Measurements from ENCODE around the gene MAP3K19. TPM values are rescaled to one million over a fixed set of nuclear protein-coding genes. Genes with fewer than 3 reads are reported as not detected.
"Not testable (repeated sequence)": the region's sequence is repeated elsewhere in the genome, so short reads cannot be mapped to it uniquely, and the experiment has no call there.

Gene MAP3K19
- total and polyA plus RNA-seq, 5 donors from 2014 or later: not detected

DNA sequence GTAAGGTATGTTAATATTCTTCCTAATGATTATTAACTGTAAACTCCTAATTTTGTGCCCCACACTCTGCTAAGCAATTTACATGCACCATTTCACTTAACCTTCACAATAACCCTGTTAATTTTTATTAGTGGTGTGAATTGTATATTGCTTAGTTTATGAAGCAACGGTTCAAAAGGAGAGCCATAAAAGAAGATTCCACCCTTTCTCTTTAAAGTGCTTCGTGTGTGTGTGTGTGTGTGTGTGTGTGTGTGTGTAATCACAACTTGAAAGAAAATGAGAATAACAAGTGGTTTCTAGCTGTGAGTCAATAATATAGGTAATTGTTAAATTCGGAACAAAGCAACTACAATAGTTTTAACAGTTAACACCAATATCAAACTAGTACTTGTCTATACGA, 68.0 kb downstream of the MAP3K19 start:
- no peak overlapping the region for H3K27ac ChIP-seq (ENCODE audit: insufficient read depth, low read length, poor library complexity, severe bottlenecking)
- Mint-ChIP-seq H3K27ac (no peak overlapping the region), H3K4me3 (no peak overlapping the region), H3K36me3 (peaks cover 8% of the 10 kb centered on the region), H3K9me3 (peaks cover 3 to 12% (median 11%) of the 10 kb centered on the region in 7 donors), H3K27me3 (peaks cover 13% of the 10 kb centered on the region), H3K4me1 (no peaks in the 10 kb centered on the region)
- H3K36me3 ChIP-seq (ENCODE audit: control insufficient read depth, insufficient read depth, low read length): no peaks in the 10 kb centered on the region
- peaks cover 5 to 7% of the 10 kb centered on the region in 2 experiments for H3K9me3 ChIP-seq (ENCODE audit: control insufficient read depth in 2 of 2, low read length in 2 of 2)
- DNase-seq: no peak
- no peak overlapping the region for H3K4me3 ChIP-seq (ENCODE audit: low read depth, low read length)
- H3K4me1 ChIP-seq (ENCODE audit: control insufficient read depth, insufficient read depth, low read length, poor library complexity, severe bottlenecking): no peaks in the 10 kb centered on the region
- no peak for ATAC-seq (ENCODE audit: low read depth in 2 of 2)
- H3K27me3 ChIP-seq (ENCODE audit: control insufficient read depth, insufficient read depth, low read length): peaks cover 2% of the 10 kb centered on the region

DNA sequence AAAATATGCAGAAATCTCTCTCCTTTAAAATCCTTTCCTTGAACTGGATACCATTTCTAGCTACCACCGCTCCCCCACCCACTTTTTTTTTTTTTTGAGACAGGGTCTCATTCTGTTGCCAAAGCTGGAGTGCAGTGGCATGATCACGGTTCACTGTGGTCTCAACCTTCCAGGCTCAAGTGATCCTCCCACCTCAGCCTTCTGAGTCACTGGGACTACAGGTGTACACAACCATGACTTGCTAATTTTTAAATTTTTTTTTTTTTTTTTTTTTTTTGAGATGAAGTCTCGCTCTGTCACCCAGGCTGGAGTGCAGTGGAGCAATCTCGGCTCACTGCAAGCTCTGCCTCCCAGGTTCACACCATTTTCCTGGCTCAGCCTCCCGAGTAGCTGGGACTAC, 70.1 kb downstream of the MAP3K19 start:
- not testable (repeated sequence) for H3K36me3 ChIP-seq (ENCODE audit: control insufficient read depth, insufficient read depth, low read length); H3K4me3 ChIP-seq (ENCODE audit: low read depth, low read length); H3K4me1 ChIP-seq (ENCODE audit: control insufficient read depth, insufficient read depth, low read length, poor library complexity, severe bottlenecking); H3K27ac ChIP-seq (ENCODE audit: insufficient read depth, low read length, poor library complexity, severe bottlenecking); ATAC-seq (ENCODE audit: low read depth in 2 of 2); H3K27me3 Mint-ChIP-seq; DNase-seq; H3K27ac Mint-ChIP-seq; H3K4me3 Mint-ChIP-seq; H3K4me1 Mint-ChIP-seq; H3K27me3 ChIP-seq (ENCODE audit: control insufficient read depth, insufficient read depth, low read length)
- Mint-ChIP-seq H3K36me3 (peaks cover 14% of the 10 kb centered on the region), H3K9me3 (peaks cover 7 to 21% (median 14%) of the 10 kb centered on the region in 7 donors)
- peaks cover 12 to 20% of the 10 kb centered on the region in 2 experiments for H3K9me3 ChIP-seq (ENCODE audit: control insufficient read depth in 2 of 2, low read length in 2 of 2)

DNA sequence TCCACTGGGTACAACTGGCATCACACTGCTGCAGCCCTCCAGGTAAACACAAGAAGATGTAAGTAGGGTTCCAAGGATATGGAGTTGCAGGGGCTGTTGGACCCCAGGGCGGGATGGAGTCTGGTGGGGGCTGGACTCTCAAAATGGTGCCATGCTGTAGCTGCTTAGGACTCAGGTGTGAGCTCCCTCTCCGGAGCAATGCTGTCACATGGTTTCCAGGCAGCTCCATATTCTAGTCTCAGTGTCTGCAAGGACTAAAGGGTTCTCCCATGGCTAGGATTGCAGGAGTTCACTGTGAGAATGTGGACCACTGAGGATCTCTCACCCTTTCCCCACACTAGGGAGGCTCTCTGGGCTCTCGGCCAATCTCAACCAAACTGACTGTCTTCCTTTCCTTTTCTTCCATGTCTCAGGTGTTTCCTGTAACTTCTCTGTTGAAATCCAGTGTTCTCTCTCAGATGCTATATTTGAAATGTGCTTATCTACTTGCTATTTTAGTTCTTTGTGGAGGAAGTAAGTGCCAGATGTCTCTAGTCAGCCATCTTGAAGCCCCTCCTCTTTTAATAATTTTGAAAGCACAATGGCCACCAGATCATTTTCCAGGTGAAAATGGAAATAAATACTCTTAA, 71.1 kb downstream of the MAP3K19 start:
- no peak overlapping the region for H3K4me3 ChIP-seq (ENCODE audit: low read depth, low read length)
- Mint-ChIP-seq H3K4me3 (no peak overlapping the region), H3K9me3 (peaks cover 7 to 21% (median 16%) of the 10 kb centered on the region in 7 donors), H3K27ac (no peak overlapping the region), H3K27me3 (peaks cover 10% of the 10 kb centered on the region), H3K4me1 (no peaks in the 10 kb centered on the region), H3K36me3 (peaks cover 14% of the 10 kb centered on the region)
- H3K36me3 ChIP-seq (ENCODE audit: control insufficient read depth, insufficient read depth, low read length): no peaks in the 10 kb centered on the region
- DNase-seq (no peak), ATAC-seq (ENCODE audit: low read depth in 2 of 2) (no peak)
- H3K27ac ChIP-seq (ENCODE audit: insufficient read depth, low read length, poor library complexity, severe bottlenecking): no peak overlapping the region
- peaks cover 12 to 20% of the 10 kb centered on the region in 2 experiments for H3K9me3 ChIP-seq (ENCODE audit: control insufficient read depth in 2 of 2, low read length in 2 of 2)
- H3K4me1 ChIP-seq (ENCODE audit: control insufficient read depth, insufficient read depth, low read length, poor library complexity, severe bottlenecking): no peaks in the 10 kb centered on the region
- H3K27me3 ChIP-seq (ENCODE audit: control insufficient read depth, insufficient read depth, low read length): peaks cover 2% of the 10 kb centered on the region

DNA sequence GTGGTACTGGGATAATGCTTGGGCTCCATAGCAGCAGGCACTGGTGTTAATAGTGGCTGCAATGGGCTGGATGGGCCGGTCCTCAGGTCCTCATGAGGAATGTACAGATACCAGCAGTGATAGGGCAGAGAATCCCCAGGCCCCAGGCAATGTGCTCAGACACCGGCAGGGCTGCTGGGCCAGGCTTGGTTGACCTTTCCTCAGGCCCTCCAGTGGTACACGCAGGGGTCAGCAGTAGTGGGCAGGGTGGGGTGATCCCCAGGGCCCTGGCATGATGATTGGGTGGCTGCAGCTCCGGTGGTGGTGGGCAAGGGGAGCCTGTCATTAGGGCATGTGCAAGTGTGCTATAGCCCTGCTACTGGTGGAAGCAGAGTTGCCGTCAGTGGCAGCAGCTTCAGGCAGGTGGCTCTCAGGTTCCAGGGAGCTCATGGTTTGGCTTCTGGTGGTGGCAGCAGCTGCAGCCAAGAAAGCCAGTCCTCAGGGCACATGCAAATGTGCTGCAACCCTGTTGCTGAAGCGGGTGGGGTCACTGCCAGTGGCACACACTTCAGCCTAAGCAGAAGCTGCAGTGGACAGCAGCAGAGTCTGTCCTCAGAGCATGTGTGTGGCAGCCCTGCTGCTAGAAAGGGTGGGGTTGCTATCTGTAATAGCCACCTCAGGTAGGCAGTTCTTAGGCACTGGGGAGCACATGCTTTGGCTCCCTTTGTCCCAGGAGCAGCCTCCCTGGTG, 71.8 kb downstream of the MAP3K19 start:
- Histone ChIP-seq H3K36me3 (ENCODE audit: control insufficient read depth, insufficient read depth, low read length) (no peaks in the 10 kb centered on the region), H3K4me3 (ENCODE audit: low read depth, low read length) (no peak overlapping the region), H3K4me1 (ENCODE audit: control insufficient read depth, insufficient read depth, low read length, poor library complexity, severe bottlenecking) (no peaks in the 10 kb centered on the region), H3K9me3 (ENCODE audit: control insufficient read depth in 2 of 2, low read length in 2 of 2) (peaks cover 12 to 20% of the 10 kb centered on the region in 2 experiments), H3K27me3 (ENCODE audit: control insufficient read depth, insufficient read depth, low read length) (peaks cover 2% of the 10 kb centered on the region), H3K27ac (ENCODE audit: insufficient read depth, low read length, poor library complexity, severe bottlenecking) (no peak overlapping the region)
- H3K4me3 Mint-ChIP-seq: no peak overlapping the region
- no peak overlapping the region for H3K27ac Mint-ChIP-seq
- H3K9me3 Mint-ChIP-seq: peaks cover 9 to 21% (median 19%) of the 10 kb centered on the region in 7 donors
- DNase-seq: no peak
- no peaks in the 10 kb centered on the region for H3K4me1 Mint-ChIP-seq
- peaks cover 14% of the 10 kb centered on the region for H3K27me3 Mint-ChIP-seq
- ATAC-seq (ENCODE audit: low read depth in 2 of 2): no peak
- H3K36me3 Mint-ChIP-seq: peaks cover 14% of the 10 kb centered on the region

DNA sequence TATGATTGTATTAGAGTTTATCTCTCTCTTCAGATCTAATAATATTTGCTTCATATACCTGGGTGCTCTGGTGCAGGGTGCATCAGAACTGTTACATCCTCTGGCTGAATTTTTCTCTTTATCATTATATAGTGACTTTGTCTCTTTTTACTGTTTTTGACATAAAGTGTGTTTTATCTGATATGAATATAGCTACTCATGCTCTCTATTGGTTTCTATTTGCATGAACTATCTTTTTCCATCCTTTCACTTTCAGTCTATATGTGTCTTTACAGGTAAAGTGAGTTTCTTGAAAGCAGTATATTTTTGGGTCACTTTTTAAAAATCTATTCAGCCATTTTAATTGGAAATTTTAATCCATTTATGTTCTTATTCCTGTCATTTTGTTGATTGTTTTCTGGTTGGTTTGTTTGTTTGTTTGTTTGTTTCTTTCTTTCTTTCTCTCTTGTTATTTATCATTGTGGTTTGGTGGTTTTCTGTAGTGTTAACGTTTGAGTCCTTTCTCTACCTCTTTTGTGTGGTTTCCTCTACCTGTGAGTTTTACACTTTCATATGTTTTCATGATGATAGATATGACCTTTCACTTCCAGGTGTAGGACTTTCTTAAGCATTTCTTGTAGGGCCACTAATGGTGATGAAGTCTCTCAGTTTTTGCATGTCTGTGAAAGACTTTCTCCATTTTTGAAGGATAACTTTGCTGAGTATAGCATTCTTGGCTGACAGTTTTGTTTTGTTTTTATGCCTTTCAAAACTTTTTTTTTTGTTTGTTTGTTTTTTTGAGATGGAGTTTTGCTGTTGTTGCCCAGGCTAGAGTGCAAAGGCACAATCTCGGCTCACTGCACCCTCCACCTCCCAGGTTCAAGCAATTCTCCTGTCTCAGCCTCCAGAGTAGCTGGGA, 73.8 kb downstream of the MAP3K19 start:
- no peak overlapping the region for H3K27ac Mint-ChIP-seq
- no peak for DNase-seq
- H3K27me3 ChIP-seq (ENCODE audit: control insufficient read depth, insufficient read depth, low read length): no peaks in the 10 kb centered on the region
- no peaks in the 10 kb centered on the region for H3K4me1 ChIP-seq (ENCODE audit: control insufficient read depth, insufficient read depth, low read length, poor library complexity, severe bottlenecking)
- peaks cover 0 to 3% (median 1%) of the 10 kb centered on the region in 4 donors for H3K4me1 Mint-ChIP-seq
- H3K27ac ChIP-seq (ENCODE audit: insufficient read depth, low read length, poor library complexity, severe bottlenecking): no peak overlapping the region
- peaks cover 12 to 23% of the 10 kb centered on the region in 2 experiments for H3K9me3 ChIP-seq (ENCODE audit: control insufficient read depth in 2 of 2, low read length in 2 of 2)
- ATAC-seq (ENCODE audit: low read depth in 2 of 2): no peak
- no peaks in the 10 kb centered on the region for H3K36me3 ChIP-seq (ENCODE audit: control insufficient read depth, insufficient read depth, low read length)
- no peak overlapping the region for H3K4me3 Mint-ChIP-seq
- H3K36me3 Mint-ChIP-seq: peaks cover 12% of the 10 kb centered on the region
- H3K27me3 Mint-ChIP-seq: peaks cover 18% of the 10 kb centered on the region
- H3K9me3 Mint-ChIP-seq: peaks cover 9 to 25% (median 20%) of the 10 kb centered on the region in 7 donors
- H3K4me3 ChIP-seq (ENCODE audit: low read depth, low read length): no peak overlapping the region

DNA sequence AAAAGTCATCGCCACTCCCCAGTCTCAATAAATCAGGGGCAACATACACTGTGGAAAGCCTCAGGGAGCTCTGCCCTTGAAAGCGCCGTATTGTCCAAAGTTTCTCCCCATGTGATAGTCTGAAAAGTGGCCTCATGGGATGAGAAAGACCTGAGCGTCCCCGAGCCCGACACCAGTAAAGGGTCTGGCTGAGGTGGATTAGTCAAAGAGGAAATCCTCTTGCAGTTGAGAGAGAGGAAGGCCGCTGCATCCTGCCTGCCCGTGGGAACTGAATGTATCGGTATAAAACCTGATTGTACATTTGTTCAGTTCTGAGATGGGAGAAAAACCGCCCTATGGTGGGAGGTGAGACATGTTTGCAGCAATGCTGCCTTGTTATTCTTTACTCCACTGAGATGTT, 80.1 kb downstream of the MAP3K19 start:
- not testable (repeated sequence) for H3K36me3 Mint-ChIP-seq; H3K36me3 ChIP-seq (ENCODE audit: control insufficient read depth, insufficient read depth, low read length); H3K4me1 Mint-ChIP-seq; H3K9me3 Mint-ChIP-seq; H3K4me3 Mint-ChIP-seq; H3K4me1 ChIP-seq (ENCODE audit: control insufficient read depth, insufficient read depth, low read length, poor library complexity, severe bottlenecking); DNase-seq; H3K27ac Mint-ChIP-seq; H3K27me3 Mint-ChIP-seq; ATAC-seq (ENCODE audit: low read depth in 2 of 2); H3K27ac ChIP-seq (ENCODE audit: insufficient read depth, low read length, poor library complexity, severe bottlenecking); H3K9me3 ChIP-seq (ENCODE audit: control insufficient read depth in 2 of 2, low read length in 2 of 2); H3K27me3 ChIP-seq (ENCODE audit: control insufficient read depth, insufficient read depth, low read length); H3K4me3 ChIP-seq (ENCODE audit: low read depth, low read length)

DNA sequence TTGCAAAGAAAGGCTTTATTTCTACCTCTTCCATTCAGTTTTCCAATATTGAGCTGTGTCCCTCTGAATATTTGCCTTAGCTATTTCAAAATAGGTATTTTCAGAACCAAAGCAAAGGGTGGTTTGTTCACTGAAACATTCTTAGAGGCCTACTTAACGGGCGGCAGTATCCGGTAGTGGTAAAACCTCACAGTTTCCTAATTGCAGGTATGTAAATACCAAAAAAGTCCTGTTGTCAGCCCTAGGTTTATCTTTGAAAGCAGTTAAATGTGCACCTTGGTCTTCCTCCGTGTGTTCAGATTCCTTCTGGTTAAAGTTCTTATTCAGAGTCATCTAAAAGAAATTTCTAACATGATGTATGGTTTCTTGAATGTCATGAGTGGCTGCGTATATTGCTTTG, 89.8 kb downstream of the MAP3K19 start:
- H3K4me3 ChIP-seq (ENCODE audit: low read depth, low read length): no peak overlapping the region
- peaks cover 0 to 26% (median 10%) of the 10 kb centered on the region in 4 donors for H3K4me1 Mint-ChIP-seq
- no peaks in the 10 kb centered on the region for H3K27me3 ChIP-seq (ENCODE audit: control insufficient read depth, insufficient read depth, low read length)
- DNase-seq (no peak), ATAC-seq (ENCODE audit: low read depth in 2 of 2) (no peak)
- H3K4me1 ChIP-seq (ENCODE audit: control insufficient read depth, insufficient read depth, low read length, poor library complexity, severe bottlenecking): no peaks in the 10 kb centered on the region
- no peak overlapping the region for H3K27ac Mint-ChIP-seq
- H3K27ac ChIP-seq (ENCODE audit: insufficient read depth, low read length, poor library complexity, severe bottlenecking): no peak overlapping the region
- no peaks in the 10 kb centered on the region for H3K27me3 Mint-ChIP-seq
- no peaks in the 10 kb centered on the region for H3K9me3 ChIP-seq (ENCODE audit: control insufficient read depth in 2 of 2, low read length in 2 of 2)
- no peaks in the 10 kb centered on the region for H3K9me3 Mint-ChIP-seq
- H3K4me3 Mint-ChIP-seq: no peak overlapping the region
- H3K36me3 ChIP-seq (ENCODE audit: control insufficient read depth, insufficient read depth, low read length): peaks cover 54% of the 10 kb centered on the region
- peaks cover 24% of the 10 kb centered on the region for H3K36me3 Mint-ChIP-seq
